ENCODE measurements around the gene PPM1H.

DNA sequence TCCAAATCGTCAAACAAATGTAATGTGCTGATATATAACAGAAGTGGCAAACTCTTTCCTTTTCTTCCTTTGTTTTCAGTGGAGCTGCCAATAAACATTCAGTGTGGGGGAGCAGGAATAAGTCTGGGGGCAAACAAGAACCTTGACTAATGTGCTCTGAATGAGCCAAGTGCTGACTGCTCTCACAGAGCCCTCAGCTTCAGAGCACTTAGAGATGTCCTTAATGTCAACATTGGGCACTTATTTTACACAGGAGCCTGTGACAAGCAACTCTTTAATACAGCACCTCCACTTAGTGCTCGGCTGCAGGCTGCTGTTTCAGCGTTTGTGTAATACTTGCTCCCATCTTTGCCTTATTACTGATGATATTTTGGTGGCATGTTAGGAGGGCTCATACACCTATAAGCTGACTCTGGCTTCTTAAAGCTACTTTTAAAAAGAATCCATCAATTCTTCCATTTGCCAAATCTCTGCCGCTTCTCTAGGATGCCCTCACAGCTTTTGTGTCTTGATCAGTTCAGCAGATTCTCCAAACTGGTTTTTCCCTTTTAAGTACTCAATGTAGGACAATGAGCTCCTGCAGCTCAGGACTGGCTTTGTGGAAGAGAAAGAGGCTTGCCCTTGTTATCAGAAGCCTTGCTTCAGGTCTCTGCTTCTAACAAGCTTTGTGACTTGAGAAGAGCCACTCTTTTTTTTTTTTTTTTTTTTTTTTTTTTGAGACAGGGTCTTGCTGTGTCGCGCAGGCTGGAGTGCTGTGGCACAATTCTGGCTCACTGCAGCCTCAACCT lies 261.7 kb downstream of the PPM1H start:
- TF ChIP-seq CTCF (IDR thresholded peaks at IDR 0.05) (no peak), POLR2A (IDR thresholded peaks at IDR 0.05) (no peak)

All from adrenal gland (tissue), 5 donors.